ENCODE results near the gene CTDSPL.
"Not testable (repeated sequence)": the region's sequence is repeated elsewhere in the genome, so short reads cannot be mapped to it uniquely, and the experiment has no call there.

Gene CTDSPL

GRCh38 chr3:37861620-37862041, at the start of gene CTDSPL:
CTDSPL (plus strand) TSS chr3:37861880; CDS start chr3:37862200, 320 bp downstream.
- DNase-seq, result peak in 1 of 2 experiments; percentile 47

- DNase-seq, result no peak
Measured at GRCh38 chr3:37812499-37812896, 49.2 kb upstream of the CTDSPL start.

- no peak for DNase-seq
Measured at GRCh38 chr3:37813403-37813802, 48.3 kb upstream of the CTDSPL start.

GRCh38 chr3:37814547-37814946, 47.1 kb upstream of the CTDSPL start:
- DNase-seq, result peak in 1 of 2 experiments; percentile 25

- not testable (repeated sequence) for DNase-seq
Measured at GRCh38 chr3:37815156-37815555, 46.5 kb upstream of the CTDSPL start.

GRCh38 chr3:37816271-37816670, 45.4 kb upstream of the CTDSPL start:
- no peak for DNase-seq

GRCh38 chr3:37819591-37819990, 42.1 kb upstream of the CTDSPL start:
- DNase-seq, result no peak

GRCh38 chr3:37820286-37820685, 41.4 kb upstream of the CTDSPL start:
- DNase-seq, result no peak

- no peak for DNase-seq
Measured at GRCh38 chr3:37823189-37823588, 38.5 kb upstream of the CTDSPL start.

GRCh38 chr3:37824090-37824953, 37.4 kb upstream of the CTDSPL start:
- DNase-seq, result no peak

GRCh38 chr3:37824954-37825328, 36.7 kb upstream of the CTDSPL start:
- no peak for DNase-seq

GRCh38 chr3:37825744-37826400, 35.8 kb upstream of the CTDSPL start:
- DNase-seq, result no peak

- DNase-seq, result no peak
Measured at GRCh38 chr3:37826502-37826901, 35.2 kb upstream of the CTDSPL start.

- no peak for DNase-seq
Measured at GRCh38 chr3:37826933-37827332, 34.7 kb upstream of the CTDSPL start.

GRCh38 chr3:37832480-37832879, 29.2 kb upstream of the CTDSPL start:
- DNase-seq, result no peak

- DNase-seq, result no peak
Measured at GRCh38 chr3:37833302-37834186, 28.1 kb upstream of the CTDSPL start.

GRCh38 chr3:37836589-37836988, 25.1 kb upstream of the CTDSPL start:
- DNase-seq, result no peak

GRCh38 chr3:37847689-37848088, 14.0 kb upstream of the CTDSPL start:
- DNase-seq, result no peak

GRCh38 chr3:37849146-37849923, 12.3 kb upstream of the CTDSPL start:
- no peak for DNase-seq

GRCh38 chr3:37852097-37852496, 9.6 kb upstream of the CTDSPL start:
- DNase-seq, result no peak

- no peak for DNase-seq
Measured at GRCh38 chr3:37852771-37853170, 8.9 kb upstream of the CTDSPL start.

GRCh38 chr3:37853691-37854413, 7.8 kb upstream of the CTDSPL start:
- DNase-seq, result no peak

Data from SW 1271 (cell line).